Pancreas (tissue), 10 donors: ENCODE data around the gene DNASE1L3. TPM values are rescaled to one million over a fixed set of nuclear protein-coding genes. Genes with fewer than 3 reads are reported as not detected.

ENCODE experiments used
- ATAC-seq, 4 donors: fragments of 200-7000 bp; cut with Tn5 transposase; one replicate each; pipeline versions ENCODE4 v1.8.0 to v1.9.1; 2020; ENCODE audit warnings: mild to moderate bottlenecking in 4 of 4, moderate library complexity in 4 of 4
- DNase-seq, 6 donors: peaks; one replicate each; pipeline ENCODE4 v3.0.0-alpha.2; 2020
- FAIRE-seq: peaks from 2 replicates; lab custom pipeline; 2012; peaks lifted over from hg19 to GRCh38; lab: Jason Lieb, UNC
- H3K27ac ChIP-seq, 4 donors: fragments of 200-600 bp; sonication (generic); 1 replicate in 3 of 4; 2 replicates in 1 of 4; pipeline versions ENCODE4 v1.5.0 to v1.8.0; 2020
- H3K27me3 ChIP-seq, 4 donors: fragments of 200-600 bp; one replicate each; pipeline ENCODE4 v1.8.0; 2021
- H3K36me3 ChIP-seq, 3 donors: fragments of 200-600 bp; sonication (generic) in 1 of 3; one replicate each; pipeline versions ENCODE4 v1.5.0 to v1.8.0; 2020 to 2021
- H3K4me1 ChIP-seq, 3 donors: fragments of 200-600 bp; one replicate each; pipeline ENCODE4 v1.8.0; 2021
- H3K4me3 ChIP-seq, 4 donors: fragments of 200-600 bp; sonication (generic) in 2 of 4; one replicate each; pipeline versions ENCODE4 v1.5.0 to v1.8.0; 2020 to 2021
- H3K9me3 ChIP-seq, 4 donors: fragments of 200-600 bp; one replicate each; pipeline ENCODE4 v1.8.0; 2021
- CTCF ChIP-seq, 4 donors: fragments of 200-600 bp; sonication (generic) in 3 of 4; IDR thresholded peaks; one replicate each; pipeline versions ENCODE4 v1.5.0 to v1.8.0; 2021; ENCODE audit warnings: antibody characterized with exemption in 4 of 4
- WGBS, 2 donors: extraction: QIAGEN DNeasy Blood & Tissue Kit; methylation state at CpG; one replicate each; pipeline ENCODE4 v1.1.7; 2013; 5-methylcytosine and 5-hydroxymethylcytosine counted together
- intact Hi-C, 3 donors: fragments of 100-400 bp; cut with DNase I; formaldehyde crosslinking; loops; one replicate each; pipeline versions ENCODE4 v1.11.1 to v1.14.2; 2022
- polyA plus RNA-seq, 2 donors: library from polyadenylated mRNA; stranded (reverse); fragments of 200-250 nt; gene quantifications; one replicate each; pipeline ENCODE4 v1.2.3, GENCODE V29; 2013
- total RNA-seq, 6 donors: library from RNA; stranded (reverse); fragmentation: NEBNext Ultra II Directional in 4 of 6; extraction: Animal tissue kit (Norgen Biotek cat#: 25700) in 4 of 6; gene quantifications; one replicate each; pipeline versions ENCODE4 v1.2.1 to v1.2.4, GENCODE V29; 2021 to 2023
- donor health status: healthy with polysubstance abuse.
- donor health status: DM: no; HTN: no; CAD: no; lungs with moderate emphysema.
- donor health status: DM: no; HTN: no; CAD: no.
- donor health status: control.
- donor health status: control.
- donor health status: Bipolar disorder and iron deficiency.
- donor health status: DM: yes; HTN: yes; CAD: no.
- donor health status: DM: no; HTN: no; CAD: no.
- donor health status: DM: no; HTN: no; CAD: no.
- donor health status: DM: yes; HTN: yes; CAD: no.

DNASE1L3 gene
- total and polyA plus RNA-seq, 8 donors: 0.20 to 0.49 (median 0.36) TPM; not detected in 2

- intact Hi-C loops: no loop called here
- TF ChIP-seq CTCF (IDR thresholded peaks at IDR 0.05): peak; percentile 89 to 95 (median 95)
- Histone ChIP-seq H3K36me3 (no peaks in the 10 kb centered on the region), H3K4me3 (peak overlapping the region in 3 of 4 donors; percentile 9 to 49 (median 35)), H3K4me1 (peaks cover 33 to 49% (median 43%) of the 10 kb centered on the region in 3 donors), H3K27ac (peak overlapping the region in 1 of 4 donors; percentile 25), H3K27me3 (no peaks in the 10 kb centered on the region), H3K9me3 (no peaks in the 10 kb centered on the region)
- DNase-seq (peak; percentile 82 to 99 (median 92)), FAIRE-seq (no peak), ATAC-seq (peak; percentile 57 to 75 (median 70))
- WGBS, 2 donors: 16 to 23% methylated on average over 32 to 46 of the region's 46 CpGs
These were observed 32.8 kb downstream of the DNASE1L3 start for GRCh38 chr3:58177747-58178527.

GRCh38 chr3:58176827-58177489, 33.8 kb downstream of the DNASE1L3 start:
- peak overlapping the region; percentile 53 to 87 (median 80) for H3K27ac ChIP-seq
- H3K4me1 ChIP-seq: peaks cover 33 to 51% (median 43%) of the 10 kb centered on the region in 3 donors
- no peak overlapping the region for H3K4me3 ChIP-seq
- intact Hi-C loops: no loop called here
- no peaks in the 10 kb centered on the region for H3K27me3 ChIP-seq
- ATAC-seq: no peak
- FAIRE-seq: no peak
- no peaks in the 10 kb centered on the region for H3K36me3 ChIP-seq
- no peak for TF ChIP-seq CTCF (IDR thresholded peaks at IDR 0.05)
- peak in 1 of 6 donors; percentile 32 for DNase-seq
- WGBS, 2 donors: 91 to 93% methylated on average over 10 of the region's 10 CpGs
- no peaks in the 10 kb centered on the region for H3K9me3 ChIP-seq

GRCh38 chr3:58176185-58176530, 34.6 kb downstream of the DNASE1L3 start:
- intact Hi-C loops: no loop called here
- FAIRE-seq: no peak
- no peak for TF ChIP-seq CTCF (IDR thresholded peaks at IDR 0.05)
- H3K9me3 ChIP-seq: no peaks in the 10 kb centered on the region
- no peak for DNase-seq
- H3K36me3 ChIP-seq: peaks cover 0 to 2% (median 0%) of the 10 kb centered on the region in 3 donors
- no peak overlapping the region for H3K4me3 ChIP-seq
- ATAC-seq: no peak
- no peaks in the 10 kb centered on the region for H3K27me3 ChIP-seq
- H3K4me1 ChIP-seq: peaks cover 33 to 51% (median 43%) of the 10 kb centered on the region in 3 donors
- peak overlapping the region; percentile 53 to 87 (median 80) for H3K27ac ChIP-seq
- 68 to 72% methylated on average over 3 of the region's 3 CpGs for WGBS, 2 donors

GRCh38 chr3:58175437-58176184, 35.2 kb downstream of the DNASE1L3 start:
- peaks cover 33 to 51% (median 43%) of the 10 kb centered on the region in 3 donors for H3K4me1 ChIP-seq
- FAIRE-seq: no peak

More at GRCh38 chr3:58175437-58176184, 35.2 kb downstream of the DNASE1L3 start:
- WGBS, 2 donors: 12% methylated on average over 18 of the region's 18 CpGs
- DNase-seq (peak; percentile 61 to 80 (median 70)), ATAC-seq (peak; percentile 45 to 67 (median 59))
- intact Hi-C loops: no loop called here
- no peaks in the 10 kb centered on the region for H3K27me3 ChIP-seq
- no peaks in the 10 kb centered on the region for H3K9me3 ChIP-seq
- H3K4me3 ChIP-seq: no peak overlapping the region
- H3K27ac ChIP-seq: peak overlapping the region; percentile 53 to 87 (median 80)
- peaks cover 0 to 8% (median 0%) of the 10 kb centered on the region in 3 donors for H3K36me3 ChIP-seq
- TF ChIP-seq CTCF (IDR thresholded peaks at IDR 0.05): no peak
